GM21737 (cell line): ENCODE results near the gene VWC2L.

ENCODE experiments used
- ATAC-seq: cut with Tn5 transposase; IDR thresholded peaks from one replicate; pipeline ENCODE4 v1.9.1; 2021; ENCODE audit warnings: mild to moderate bottlenecking, moderate library complexity; ENCODE audit not compliant: unreplicated experiment

The VWC2L gene

GRCh38 chr2:214465363-214466146 lies 54.7 kb downstream of the VWC2L start:
- ATAC-seq, result no peak

GRCh38 chr2:214469728-214470127 lies 58.9 kb downstream of the VWC2L start:
- no peak for ATAC-seq

- no peak for ATAC-seq
Observed at GRCh38 chr2:214471382-214471781, 60.5 kb downstream of the VWC2L start.

GRCh38 chr2:214471990-214472389 lies 61.1 kb downstream of the VWC2L start:
- ATAC-seq, result no peak

- ATAC-seq, result no peak
Observed at GRCh38 chr2:214477305-214477704, 66.5 kb downstream of the VWC2L start.

GRCh38 chr2:214481204-214481603 lies 70.3 kb downstream of the VWC2L start:
- no peak for ATAC-seq

- ATAC-seq, result no peak
Observed at GRCh38 chr2:214482728-214483127, 71.9 kb downstream of the VWC2L start.

- no peak for ATAC-seq
Observed at GRCh38 chr2:214484239-214484638, 73.4 kb downstream of the VWC2L start.

- ATAC-seq, result no peak
Observed at GRCh38 chr2:214484701-214485100, 73.8 kb downstream of the VWC2L start.

- ATAC-seq, result no peak
Observed at GRCh38 chr2:214489181-214489580, 78.3 kb downstream of the VWC2L start.

GRCh38 chr2:214489702-214490101 lies 78.8 kb downstream of the VWC2L start:
- ATAC-seq, result no peak

- no peak for ATAC-seq
Observed at GRCh38 chr2:214492152-214492551, 81.3 kb downstream of the VWC2L start.

GRCh38 chr2:214492608-214493007 lies 81.8 kb downstream of the VWC2L start:
- ATAC-seq, result no peak

- ATAC-seq, result no peak
Observed at GRCh38 chr2:214497489-214497888, 86.6 kb downstream of the VWC2L start.

- ATAC-seq, result no peak
Observed at GRCh38 chr2:214503568-214503967, 92.7 kb downstream of the VWC2L start.

GRCh38 chr2:214504599-214505376 lies 93.9 kb downstream of the VWC2L start:
- no peak for ATAC-seq

- ATAC-seq, result no peak
Observed at GRCh38 chr2:214507032-214507431, 96.2 kb downstream of the VWC2L start.

- ATAC-seq, result no peak
Observed at GRCh38 chr2:214514704-214515103, 103.8 kb downstream of the VWC2L start.

- ATAC-seq, result no peak
Observed at GRCh38 chr2:214515111-214515510, 104.3 kb downstream of the VWC2L start.

GRCh38 chr2:214519258-214519818 lies 108.5 kb downstream of the VWC2L start:
- ATAC-seq, result no peak

- ATAC-seq, result no peak
Observed at GRCh38 chr2:214529021-214529420, 118.2 kb downstream of the VWC2L start.

- ATAC-seq, result no peak
Observed at GRCh38 chr2:214529514-214529913, 118.7 kb downstream of the VWC2L start.
